GM12892 (cell line): ENCODE results near the gene TENM4.

Experiments
- POLR2A ChIP-seq: IDR thresholded peaks from 2 replicates; pipeline ENCODE4 v1.6.1; 2011; ENCODE audit warnings: low read depth, low read length, control low read depth
- POLR2AphosphoS5 ChIP-seq: IDR thresholded peaks from 2 replicates; pipeline ENCODE4 v1.6.1; 2011; ENCODE audit warnings: low read depth, low read length, control low read depth
- TAF1 ChIP-seq: IDR thresholded peaks from 2 replicates; pipeline ENCODE4 v1.6.1; 2011; ENCODE audit warnings: low read depth, mild to moderate bottlenecking, control low read depth, low read length, borderline replicate concordance

GRCh38 chr11:79425463-79425862, 15.4 kb downstream of the TENM4 start:
- no peak for TF ChIP-seq POLR2A
- TF ChIP-seq POLR2AphosphoS5 = no peak
- TF ChIP-seq TAF1 = no peak
